ENCODE data around the gene ROBO1. TPM values are rescaled to one million over a fixed set of nuclear protein-coding genes. Genes with fewer than 3 reads are reported as not detected.
"Not testable (repeated sequence)": the region's sequence is repeated elsewhere in the genome, so short reads cannot be mapped to it uniquely, and the experiment has no call there.

ROBO1 gene
- total and polyA plus RNA-seq, 2 donors = 13.3 to 33.9 TPM

- no peak for DNase-seq (ENCODE audit: low read depth in 6 of 9, low spot score in 9 of 9)
- Histone ChIP-seq H3K9me3 (ENCODE audit: control insufficient read depth in 2 of 2, insufficient read depth in 1 of 2, low read length in 1 of 2) (no peaks in the 10 kb centered on the region), H3K4me3 (ENCODE audit: low read length in 2 of 2) (no peak overlapping the region), H3K27me3 (ENCODE audit: control insufficient read depth in 2 of 2, insufficient read depth in 1 of 2, low read length in 1 of 2) (no peaks in the 10 kb centered on the region), H3K36me3 (ENCODE audit: control insufficient read depth in 2 of 2, insufficient read depth in 2 of 2, low read length in 1 of 2) (no peaks in the 10 kb centered on the region), H3K27ac (ENCODE audit: low read depth in 1 of 2, low read length in 1 of 2) (no peak overlapping the region), H3K4me1 (ENCODE audit: control insufficient read depth in 2 of 2, insufficient read depth in 2 of 2, low read length in 2 of 2) (no peaks in the 10 kb centered on the region)
- 94% methylated on average over 5 of the region's 5 CpGs for WGBS
Measured at GRCh38 chr3:78697426-78697825, 1070.4 kb downstream of the ROBO1 start.

GRCh38 chr3:78690766-78691165, 1077.0 kb downstream of the ROBO1 start:
- no peaks in the 10 kb centered on the region for H3K36me3 ChIP-seq (ENCODE audit: control insufficient read depth in 2 of 2, insufficient read depth in 2 of 2, low read length in 1 of 2)
- H3K27me3 ChIP-seq (ENCODE audit: control insufficient read depth in 2 of 2, insufficient read depth in 1 of 2, low read length in 1 of 2) = no peaks in the 10 kb centered on the region
- no peaks in the 10 kb centered on the region for H3K9me3 ChIP-seq (ENCODE audit: control insufficient read depth in 2 of 2, insufficient read depth in 1 of 2, low read length in 1 of 2)
- 45% methylated on average over 2 of the region's 2 CpGs for WGBS
- H3K4me3 ChIP-seq (ENCODE audit: low read length in 2 of 2) = no peak overlapping the region
- no peak for DNase-seq (ENCODE audit: low read depth in 6 of 9, low spot score in 9 of 9)
- H3K4me1 ChIP-seq (ENCODE audit: control insufficient read depth in 2 of 2, insufficient read depth in 2 of 2, low read length in 2 of 2) = no peaks in the 10 kb centered on the region
- H3K27ac ChIP-seq (ENCODE audit: low read depth in 1 of 2, low read length in 1 of 2) = no peak overlapping the region

- DNase-seq (ENCODE audit: low read depth in 6 of 9, low spot score in 9 of 9) = no peak
- Histone ChIP-seq H3K4me1 (ENCODE audit: control insufficient read depth in 2 of 2, insufficient read depth in 2 of 2, low read length in 2 of 2) (no peaks in the 10 kb centered on the region), H3K9me3 (ENCODE audit: control insufficient read depth in 2 of 2, insufficient read depth in 1 of 2, low read length in 1 of 2) (no peaks in the 10 kb centered on the region), H3K27ac (ENCODE audit: low read depth in 1 of 2, low read length in 1 of 2) (no peak overlapping the region), H3K36me3 (ENCODE audit: control insufficient read depth in 2 of 2, insufficient read depth in 2 of 2, low read length in 1 of 2) (peaks cover 0 to under 1% of the 10 kb centered on the region in 2 donors), H3K4me3 (ENCODE audit: low read length in 2 of 2) (no peak overlapping the region), H3K27me3 (ENCODE audit: control insufficient read depth in 2 of 2, insufficient read depth in 1 of 2, low read length in 1 of 2) (no peaks in the 10 kb centered on the region)
- 95% methylated on average over 6 of the region's 6 CpGs for WGBS
Measured at GRCh38 chr3:78689378-78689777, 1078.4 kb downstream of the ROBO1 start.

- Histone ChIP-seq H3K4me1 (ENCODE audit: control insufficient read depth in 2 of 2, insufficient read depth in 2 of 2, low read length in 2 of 2) (no peaks in the 10 kb centered on the region), H3K9me3 (ENCODE audit: control insufficient read depth in 2 of 2, insufficient read depth in 1 of 2, low read length in 1 of 2) (no peaks in the 10 kb centered on the region), H3K27me3 (ENCODE audit: control insufficient read depth in 2 of 2, insufficient read depth in 1 of 2, low read length in 1 of 2) (no peaks in the 10 kb centered on the region), H3K27ac (ENCODE audit: low read depth in 1 of 2, low read length in 1 of 2) (no peak overlapping the region), H3K4me3 (ENCODE audit: low read length in 2 of 2) (no peak overlapping the region), H3K36me3 (ENCODE audit: control insufficient read depth in 2 of 2, insufficient read depth in 2 of 2, low read length in 1 of 2) (peaks cover 0 to 3% of the 10 kb centered on the region in 2 donors)
- 91% methylated on average over 4 of the region's 4 CpGs for WGBS
- no peak for DNase-seq (ENCODE audit: low read depth in 6 of 9, low spot score in 9 of 9)
Measured at GRCh38 chr3:78687520-78687919, 1080.3 kb downstream of the ROBO1 start.

GRCh38 chr3:78683284-78683683, 1084.5 kb downstream of the ROBO1 start:
- Histone ChIP-seq H3K27me3 (ENCODE audit: control insufficient read depth in 2 of 2, insufficient read depth in 1 of 2, low read length in 1 of 2) (no peaks in the 10 kb centered on the region), H3K9me3 (ENCODE audit: control insufficient read depth in 2 of 2, insufficient read depth in 1 of 2, low read length in 1 of 2) (no peaks in the 10 kb centered on the region), H3K27ac (ENCODE audit: low read depth in 1 of 2, low read length in 1 of 2) (no peak overlapping the region), H3K4me3 (ENCODE audit: low read length in 2 of 2) (no peak overlapping the region), H3K4me1 (ENCODE audit: control insufficient read depth in 2 of 2, insufficient read depth in 2 of 2, low read length in 2 of 2) (no peaks in the 10 kb centered on the region), H3K36me3 (ENCODE audit: control insufficient read depth in 2 of 2, insufficient read depth in 2 of 2, low read length in 1 of 2) (peaks cover 0 to 3% of the 10 kb centered on the region in 2 donors)
- no peak for DNase-seq (ENCODE audit: low read depth in 6 of 9, low spot score in 9 of 9)
- WGBS = 98% methylated on average over 2 of the region's 2 CpGs

- not testable (repeated sequence) for DNase-seq (ENCODE audit: low read depth in 6 of 9, low spot score in 9 of 9); H3K4me3 ChIP-seq (ENCODE audit: low read length in 2 of 2); H3K27ac ChIP-seq (ENCODE audit: low read depth in 1 of 2, low read length in 1 of 2); H3K4me1 ChIP-seq (ENCODE audit: control insufficient read depth in 2 of 2, insufficient read depth in 2 of 2, low read length in 2 of 2); H3K36me3 ChIP-seq (ENCODE audit: control insufficient read depth in 2 of 2, insufficient read depth in 2 of 2, low read length in 1 of 2); H3K9me3 ChIP-seq (ENCODE audit: control insufficient read depth in 2 of 2, insufficient read depth in 1 of 2, low read length in 1 of 2); H3K27me3 ChIP-seq (ENCODE audit: control insufficient read depth in 2 of 2, insufficient read depth in 1 of 2, low read length in 1 of 2)
- over 99% methylated on average over 23 of the region's 25 CpGs for WGBS
Measured at GRCh38 chr3:78675119-78675805, 1092.5 kb downstream of the ROBO1 start.

GRCh38 chr3:78670746-78671145, 1097.1 kb downstream of the ROBO1 start:
- Histone ChIP-seq H3K36me3 (ENCODE audit: control insufficient read depth in 2 of 2, insufficient read depth in 2 of 2, low read length in 1 of 2) (no peaks in the 10 kb centered on the region), H3K9me3 (ENCODE audit: control insufficient read depth in 2 of 2, insufficient read depth in 1 of 2, low read length in 1 of 2) (no peaks in the 10 kb centered on the region), H3K27ac (ENCODE audit: low read depth in 1 of 2, low read length in 1 of 2) (no peak overlapping the region), H3K4me1 (ENCODE audit: control insufficient read depth in 2 of 2, insufficient read depth in 2 of 2, low read length in 2 of 2) (no peaks in the 10 kb centered on the region), H3K4me3 (ENCODE audit: low read length in 2 of 2) (no peak overlapping the region), H3K27me3 (ENCODE audit: control insufficient read depth in 2 of 2, insufficient read depth in 1 of 2, low read length in 1 of 2) (no peaks in the 10 kb centered on the region)
- DNase-seq (ENCODE audit: low read depth in 6 of 9, low spot score in 9 of 9) = no peak
- 94% methylated on average over 4 of the region's 4 CpGs for WGBS

- 96% methylated on average over 7 of the region's 7 CpGs for WGBS
- Histone ChIP-seq H3K4me1 (ENCODE audit: control insufficient read depth in 2 of 2, insufficient read depth in 2 of 2, low read length in 2 of 2) (no peaks in the 10 kb centered on the region), H3K9me3 (ENCODE audit: control insufficient read depth in 2 of 2, insufficient read depth in 1 of 2, low read length in 1 of 2) (no peaks in the 10 kb centered on the region), H3K4me3 (ENCODE audit: low read length in 2 of 2) (no peak overlapping the region), H3K27ac (ENCODE audit: low read depth in 1 of 2, low read length in 1 of 2) (no peak overlapping the region), H3K36me3 (ENCODE audit: control insufficient read depth in 2 of 2, insufficient read depth in 2 of 2, low read length in 1 of 2) (no peaks in the 10 kb centered on the region), H3K27me3 (ENCODE audit: control insufficient read depth in 2 of 2, insufficient read depth in 1 of 2, low read length in 1 of 2) (no peaks in the 10 kb centered on the region)
- no peak for DNase-seq (ENCODE audit: low read depth in 6 of 9, low spot score in 9 of 9)
Measured at GRCh38 chr3:78670094-78670493, 1097.7 kb downstream of the ROBO1 start.

- DNase-seq (ENCODE audit: low read depth in 6 of 9, low spot score in 9 of 9) = no peak
- 49% methylated on average over 2 of the region's 2 CpGs for WGBS
Measured at GRCh38 chr3:78668302-78668701, 1099.5 kb downstream of the ROBO1 start.

More at GRCh38 chr3:78668302-78668701, 1099.5 kb downstream of the ROBO1 start:
- H3K4me1 ChIP-seq (ENCODE audit: control insufficient read depth in 2 of 2, insufficient read depth in 2 of 2, low read length in 2 of 2) = no peaks in the 10 kb centered on the region
- H3K27me3 ChIP-seq (ENCODE audit: control insufficient read depth in 2 of 2, insufficient read depth in 1 of 2, low read length in 1 of 2) = no peaks in the 10 kb centered on the region
- H3K36me3 ChIP-seq (ENCODE audit: control insufficient read depth in 2 of 2, insufficient read depth in 2 of 2, low read length in 1 of 2) = no peaks in the 10 kb centered on the region
- H3K4me3 ChIP-seq (ENCODE audit: low read length in 2 of 2) = no peak overlapping the region
- H3K9me3 ChIP-seq (ENCODE audit: control insufficient read depth in 2 of 2, insufficient read depth in 1 of 2, low read length in 1 of 2) = no peaks in the 10 kb centered on the region
- no peak overlapping the region for H3K27ac ChIP-seq (ENCODE audit: low read depth in 1 of 2, low read length in 1 of 2)

Data from thymus (tissue), 11 donors.